ENCODE measurements around the gene SLC19A1.

Gene SLC19A1

DNA sequence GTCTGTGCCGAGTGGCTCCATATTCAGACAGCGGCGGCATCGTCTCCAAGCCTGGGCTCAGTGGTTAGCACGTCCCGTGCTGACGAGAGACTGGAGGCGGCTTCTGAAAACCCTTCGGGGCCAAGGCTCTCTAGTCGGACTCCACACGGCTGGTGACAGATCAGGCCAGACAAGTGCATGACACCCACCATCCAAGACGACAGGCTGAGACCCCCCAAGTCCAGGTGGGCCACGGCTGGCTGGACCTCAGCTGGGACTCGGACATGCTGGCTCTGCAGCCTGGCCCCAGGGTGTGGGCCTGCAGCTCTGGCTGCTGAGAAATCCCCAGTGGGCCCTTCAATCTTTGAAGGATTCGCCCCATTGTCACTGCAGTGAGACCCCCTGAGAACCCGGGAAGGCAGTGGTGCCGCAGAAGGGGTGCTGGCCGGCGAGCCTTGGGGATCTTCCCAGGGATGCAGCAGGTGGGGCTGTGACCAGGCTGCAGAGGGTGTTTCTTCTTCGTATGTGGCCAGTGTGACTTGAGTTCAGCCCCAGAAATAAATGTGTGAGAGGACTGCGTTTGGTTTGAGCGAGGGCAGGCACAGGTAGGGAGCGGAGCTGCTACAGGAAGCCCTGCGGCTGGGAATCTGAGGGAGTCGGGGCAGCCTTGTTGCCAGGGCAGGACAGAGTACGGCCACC is 15.9 kb upstream of the SLC19A1 start:
- DNase-seq (ENCODE audit: low spot score): no peak

- no peak for DNase-seq (ENCODE audit: low spot score)
Measured at GRCh38 chr21:45557616-45558043, 15.4 kb upstream of the SLC19A1 start.

DNA sequence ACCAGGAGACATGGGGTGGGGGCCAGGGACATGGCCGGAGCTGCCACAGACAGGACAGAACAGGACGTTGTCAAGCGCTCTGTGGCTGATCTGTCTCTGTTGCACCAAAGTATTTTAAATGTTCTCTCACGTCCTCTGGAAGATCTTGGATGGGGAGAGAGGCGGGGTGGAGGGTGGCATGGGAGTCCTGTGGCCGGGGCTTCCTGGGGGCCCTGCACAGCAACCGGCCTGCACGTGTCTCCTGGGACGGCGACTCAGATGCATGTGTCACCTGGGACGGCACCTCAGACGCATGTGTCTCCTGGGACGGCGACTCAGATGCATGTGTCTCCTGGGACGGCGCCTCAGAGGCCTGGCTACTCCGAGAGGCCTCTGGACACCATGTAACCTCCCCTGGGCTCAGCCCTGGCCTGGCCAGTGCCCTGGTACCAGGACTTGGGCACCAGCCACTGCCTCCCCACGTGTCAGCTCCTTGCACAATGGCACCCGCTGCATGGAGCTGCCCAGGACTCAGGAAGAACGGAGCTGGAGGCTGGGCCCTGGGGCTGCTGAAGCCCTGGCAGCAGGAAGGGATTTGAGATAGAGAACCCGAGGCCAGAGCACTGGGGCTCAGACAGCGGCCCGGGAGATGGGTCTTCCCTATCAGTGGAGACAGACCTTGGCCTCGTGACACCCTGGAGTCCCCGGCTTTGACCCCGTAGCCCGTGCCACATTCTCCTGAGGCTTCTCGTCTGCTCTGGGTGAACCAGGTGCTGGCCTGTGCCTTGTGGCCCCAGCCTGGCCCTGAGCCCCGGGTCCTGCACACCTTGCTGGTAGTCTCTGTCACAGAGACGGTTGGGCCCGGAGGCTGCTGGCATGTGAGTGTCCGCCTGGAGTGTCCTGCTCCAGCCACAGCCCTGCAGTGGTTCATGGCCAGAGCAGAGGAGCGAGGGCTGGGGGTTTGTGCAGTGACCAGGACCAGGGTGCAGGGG is 14.7 kb upstream of the SLC19A1 start:
- no peak for DNase-seq (ENCODE audit: low spot score)

DNA sequence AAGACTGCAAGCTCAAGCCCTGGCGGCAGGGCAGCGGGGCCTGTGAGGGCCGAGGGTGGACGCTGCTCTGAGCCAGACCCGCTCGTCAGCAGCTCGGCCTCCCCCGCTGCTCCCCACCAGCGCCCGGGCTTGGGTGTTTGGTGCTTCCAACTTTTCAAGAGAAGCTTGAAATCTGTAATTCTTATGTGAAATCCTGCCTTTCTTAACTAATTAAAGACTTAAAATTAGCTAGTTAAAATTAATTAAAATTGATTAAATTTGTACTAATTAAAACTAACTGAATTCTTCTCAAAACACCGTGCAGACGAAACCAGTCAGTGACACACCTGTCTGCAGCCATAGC is 14.0 kb upstream of the SLC19A1 start:
- DNase-seq (ENCODE audit: low spot score): no peak

- DNase-seq (ENCODE audit: low spot score): peak; percentile 98
Measured at GRCh38 chr21:45555557-45556301, 13.5 kb upstream of the SLC19A1 start.

DNA sequence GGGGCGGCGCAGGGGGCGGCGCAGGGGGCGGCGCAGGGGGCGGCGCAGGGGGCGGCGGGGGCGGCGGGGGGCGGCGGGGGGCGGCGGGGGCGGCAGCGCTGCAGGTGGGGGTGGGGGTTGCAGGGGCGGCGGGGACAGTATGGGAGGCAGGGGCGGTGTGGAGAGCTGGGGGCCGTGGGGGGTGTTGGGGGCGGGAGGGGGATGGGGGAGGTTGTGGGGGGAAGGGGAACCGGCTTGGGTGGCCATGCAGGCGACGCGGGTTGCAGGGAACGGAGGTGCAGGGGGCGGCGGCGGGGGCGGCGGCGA is 13.0 kb upstream of the SLC19A1 start:
- peak; percentile 77 for DNase-seq (ENCODE audit: low spot score)

GRCh38 chr21:45554477-45555175 is 12.4 kb upstream of the SLC19A1 start:
- peak; percentile 81 for DNase-seq (ENCODE audit: low spot score)

GRCh38 chr21:45552696-45553391 is 10.6 kb upstream of the SLC19A1 start:
- no peak for DNase-seq (ENCODE audit: low spot score)

DNA sequence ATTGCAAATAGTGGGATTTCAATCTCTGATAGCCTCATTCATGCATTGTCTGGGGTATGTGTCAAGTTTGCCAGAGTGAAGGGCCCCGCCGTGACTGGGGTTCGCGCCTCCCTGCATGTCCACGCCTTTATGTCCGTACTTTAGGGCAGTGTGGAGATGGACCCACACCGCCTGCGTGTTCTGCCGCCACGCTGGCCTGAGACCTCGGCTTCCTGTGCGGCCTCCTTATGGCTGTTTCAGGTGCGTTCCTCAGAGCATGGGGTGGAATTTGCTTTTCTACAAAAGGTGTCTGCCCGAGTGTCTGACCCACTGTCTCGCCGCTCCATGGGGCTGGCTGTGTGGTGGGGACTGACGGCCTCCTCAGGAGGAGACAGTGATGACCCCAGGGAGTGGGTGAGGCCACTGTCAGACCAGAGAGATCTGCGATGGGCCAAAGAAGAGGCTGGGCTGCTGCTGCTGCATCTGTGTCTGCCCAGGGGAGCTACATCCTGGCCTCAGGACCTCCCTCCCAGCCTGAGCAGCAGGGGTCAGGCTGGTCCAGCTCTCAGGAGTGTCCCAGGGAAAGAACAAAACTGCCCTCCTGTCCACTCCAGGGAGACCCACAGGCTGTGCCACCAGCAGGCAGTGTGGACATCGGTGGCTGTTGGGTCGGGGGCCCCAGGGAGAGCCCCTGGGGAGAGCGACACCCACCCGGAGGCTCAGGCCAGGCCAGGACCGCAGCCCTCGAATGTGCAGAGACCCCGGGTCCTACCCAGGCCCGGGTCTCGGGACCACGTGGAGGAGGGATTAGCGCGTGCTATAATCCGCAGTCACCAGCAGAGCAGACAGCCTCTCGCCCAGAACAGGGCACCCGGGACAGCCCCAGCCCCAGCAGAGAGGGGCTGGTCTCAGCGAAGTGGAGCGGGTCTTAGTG is 9.8 kb upstream of the SLC19A1 start:
- no peak for DNase-seq (ENCODE audit: low spot score)

- no peak for DNase-seq (ENCODE audit: low spot score)
Measured at GRCh38 chr21:45551316-45551715, 9.1 kb upstream of the SLC19A1 start.

DNA sequence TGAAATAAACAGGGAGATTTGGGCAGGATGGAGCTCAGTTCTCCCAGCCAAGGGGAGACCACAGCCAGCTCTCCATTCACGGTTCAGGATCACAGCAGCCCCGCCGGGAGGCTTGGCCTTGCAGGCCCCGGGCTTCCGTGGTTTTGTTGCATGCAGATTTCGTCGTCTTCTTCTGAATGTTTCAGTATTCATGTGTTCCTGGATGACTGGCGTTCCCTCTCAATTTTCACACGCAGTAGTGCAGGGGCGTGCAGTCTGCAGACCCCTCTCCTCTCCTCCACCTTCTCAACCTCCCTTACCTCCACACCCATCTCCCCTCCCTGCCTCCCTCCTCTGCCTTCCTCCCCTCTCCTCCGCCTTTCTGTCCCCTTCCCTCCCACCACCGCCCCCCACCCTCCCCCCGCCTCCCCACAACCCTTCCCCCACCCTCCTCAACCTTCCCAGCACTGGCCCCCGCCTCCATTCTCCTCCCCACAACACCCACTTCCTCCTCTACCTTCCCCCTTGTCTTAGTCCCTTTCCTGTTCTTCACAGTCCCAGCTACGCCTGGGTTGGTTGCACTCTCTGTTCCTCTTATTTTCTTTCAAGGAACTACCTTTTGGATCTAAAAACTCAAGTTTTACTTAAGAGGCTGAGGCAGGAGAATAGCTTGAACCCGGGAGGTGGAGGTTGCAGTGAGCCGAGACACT is 8.4 kb upstream of the SLC19A1 start:
- DNase-seq (ENCODE audit: low spot score): no peak

DNA sequence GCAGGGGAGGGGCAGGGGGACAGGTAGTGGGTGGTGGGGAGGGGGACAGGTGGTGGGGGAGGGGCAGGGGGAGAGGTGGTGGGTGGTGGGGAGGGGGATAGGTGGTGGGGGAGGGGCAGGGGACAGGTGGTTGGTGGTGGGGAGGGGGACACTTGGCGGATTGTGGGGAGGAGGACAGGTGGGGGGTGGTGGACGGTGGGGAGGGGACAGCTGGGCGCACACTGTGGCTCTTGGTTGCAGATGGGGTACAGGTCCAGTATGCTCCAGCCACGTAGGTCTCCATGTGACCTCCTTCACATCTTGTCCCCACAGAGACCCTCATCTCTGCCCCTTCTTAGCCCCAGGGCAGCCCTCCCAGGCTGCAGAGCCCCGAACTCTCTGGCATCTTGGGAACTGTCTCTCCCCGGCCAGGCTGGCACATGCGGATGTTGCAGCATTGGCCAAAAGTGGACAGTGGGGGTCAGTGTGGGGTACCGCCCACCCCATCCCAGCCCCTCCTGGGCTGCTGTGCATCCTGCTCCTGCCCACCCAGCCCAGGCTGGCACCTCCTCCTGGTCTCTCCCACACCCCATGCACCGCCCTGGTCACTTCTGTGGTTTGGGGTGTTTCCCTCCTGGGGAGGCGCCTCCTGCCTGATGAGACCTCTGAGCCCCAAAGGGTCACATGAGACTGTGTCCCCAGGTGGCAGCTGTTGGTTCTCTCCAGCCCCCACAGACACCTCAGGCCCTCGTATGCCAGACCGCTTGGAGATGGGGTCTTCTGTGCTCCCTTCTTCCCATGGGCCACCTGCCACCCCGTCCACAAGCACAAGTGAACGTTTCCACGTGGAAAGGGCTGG is 7.6 kb upstream of the SLC19A1 start:
- no peak for DNase-seq (ENCODE audit: low spot score)

DNA sequence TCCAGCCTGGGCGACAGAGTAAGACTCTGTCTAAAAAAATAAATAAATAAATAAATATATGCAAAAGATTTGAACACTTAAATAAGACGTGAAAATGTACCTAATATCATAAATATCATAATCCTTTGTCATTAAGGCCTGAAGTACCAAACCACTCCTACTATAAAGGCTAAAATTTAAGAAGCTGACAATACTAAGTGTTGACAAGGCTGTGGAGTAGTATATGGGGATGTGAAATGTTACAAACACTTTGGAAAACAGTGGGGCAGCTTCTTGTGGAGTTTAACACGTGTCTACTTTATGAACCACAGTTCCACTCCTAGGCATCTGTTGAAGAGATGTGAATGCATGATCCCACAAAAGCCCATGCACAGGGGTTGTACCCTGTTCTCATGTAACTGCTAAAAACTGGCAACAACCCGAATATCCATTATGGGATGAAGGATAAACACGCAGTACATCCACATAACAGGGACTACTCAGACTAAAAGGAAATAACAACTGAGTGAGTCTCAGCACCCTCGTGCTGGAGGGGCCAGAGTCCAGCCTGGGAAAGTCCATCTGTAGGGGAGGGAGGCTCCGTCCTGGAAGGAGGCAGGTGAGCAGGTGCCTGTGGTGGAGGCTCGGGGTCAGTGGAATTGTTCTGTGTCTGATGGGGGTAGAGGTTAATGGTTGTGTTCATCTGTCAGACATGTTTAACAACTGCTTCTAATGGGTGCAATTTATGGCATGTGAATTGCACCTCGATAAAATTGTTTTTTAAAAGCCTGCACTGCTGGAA is 6.7 kb upstream of the SLC19A1 start:
- DNase-seq (ENCODE audit: low spot score): no peak

GRCh38 chr21:45547545-45547900 is 5.3 kb upstream of the SLC19A1 start:
- DNase-seq (ENCODE audit: low spot score): no peak

DNA sequence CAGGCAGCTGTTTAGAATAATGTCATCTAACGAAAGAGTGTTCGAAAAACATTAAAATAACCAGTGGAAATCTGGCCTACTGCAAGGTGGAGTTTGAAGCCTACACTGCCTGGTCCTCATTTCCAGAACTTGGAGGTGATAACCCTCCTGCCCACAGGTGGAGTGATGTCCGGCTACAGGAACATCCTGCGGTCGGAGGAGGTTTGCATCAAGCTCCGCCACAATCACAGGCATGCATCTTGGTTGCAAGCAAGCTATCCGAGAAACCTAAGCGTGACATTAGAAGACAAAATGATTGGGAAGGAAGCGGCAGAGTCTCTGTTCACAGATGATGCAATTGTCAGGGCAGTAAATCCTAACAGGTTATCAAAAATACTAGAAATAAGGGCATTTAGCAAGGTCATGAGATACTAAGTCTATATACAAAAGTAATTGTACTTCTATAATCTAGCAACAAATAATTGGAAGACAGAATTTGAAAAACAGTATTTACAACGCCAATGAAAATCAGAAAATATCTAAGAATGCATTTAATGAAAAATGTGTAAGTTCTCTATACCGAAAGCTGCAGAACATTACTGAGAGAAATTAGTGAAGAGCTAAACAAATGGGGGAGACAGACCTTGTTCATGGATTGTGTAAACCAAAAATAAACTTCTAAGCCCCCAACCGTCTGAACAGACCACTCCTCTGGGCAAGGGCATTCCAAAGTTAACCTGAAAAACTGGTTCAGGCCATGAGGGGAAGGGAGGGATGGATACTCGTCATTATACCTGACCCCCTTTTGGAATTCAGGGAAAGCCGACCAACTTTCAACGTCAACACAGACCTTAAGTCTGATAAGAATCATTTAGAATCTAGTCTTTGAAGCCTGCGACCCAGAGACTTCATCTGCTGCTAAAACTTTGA is 4.7 kb upstream of the SLC19A1 start:
- no peak for DNase-seq (ENCODE audit: low spot score)

DNA sequence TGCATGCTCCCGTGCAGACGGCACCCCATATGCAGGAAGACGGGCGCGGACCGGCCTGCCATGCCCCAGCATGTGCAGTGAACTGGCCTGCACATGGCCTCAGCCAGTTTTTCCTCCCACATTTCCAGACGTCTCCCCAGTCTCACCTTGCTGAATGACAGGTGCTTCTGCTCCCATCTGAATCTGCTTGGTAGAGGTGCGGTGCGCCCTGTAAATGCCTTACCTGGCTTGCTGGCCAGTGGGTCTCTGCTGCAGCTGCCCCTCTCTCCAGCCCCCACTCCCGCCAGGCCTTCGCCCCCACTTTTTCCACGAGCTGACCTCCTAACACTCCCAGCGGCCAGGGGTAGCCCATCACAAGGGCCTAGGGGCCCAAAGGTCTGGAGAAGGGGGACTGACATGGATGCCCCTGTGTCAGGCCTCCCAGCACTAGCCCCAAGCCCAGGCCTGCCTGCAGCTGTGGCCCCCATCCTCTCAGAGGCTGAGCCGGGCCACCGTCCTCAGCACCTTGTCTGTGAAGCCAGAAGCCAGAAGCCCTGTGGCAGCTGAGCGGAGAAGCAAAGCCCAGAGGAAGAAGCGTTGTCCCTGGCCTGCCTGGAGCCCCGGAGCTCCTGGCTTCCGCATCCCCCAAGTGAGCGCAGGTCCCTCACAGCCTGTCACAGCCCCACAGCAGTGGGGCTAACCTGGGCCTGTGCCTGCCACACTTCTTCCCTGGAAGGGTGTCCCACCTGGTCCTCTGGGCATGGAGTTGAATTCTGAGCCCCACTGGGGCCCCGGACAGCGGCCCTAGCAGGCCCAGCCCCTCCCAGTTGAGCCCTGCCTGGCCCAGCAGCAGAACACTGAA is 3.7 kb upstream of the SLC19A1 start:
- no peak for DNase-seq (ENCODE audit: low spot score)
